Measurements from ENCODE around the gene DAO. TPM values are rescaled to one million over a fixed set of nuclear protein-coding genes. Genes with fewer than 3 reads are reported as not detected.

The DAO gene
- total RNA-seq, 4 donors from 2014 or later, result not detected

DNA sequence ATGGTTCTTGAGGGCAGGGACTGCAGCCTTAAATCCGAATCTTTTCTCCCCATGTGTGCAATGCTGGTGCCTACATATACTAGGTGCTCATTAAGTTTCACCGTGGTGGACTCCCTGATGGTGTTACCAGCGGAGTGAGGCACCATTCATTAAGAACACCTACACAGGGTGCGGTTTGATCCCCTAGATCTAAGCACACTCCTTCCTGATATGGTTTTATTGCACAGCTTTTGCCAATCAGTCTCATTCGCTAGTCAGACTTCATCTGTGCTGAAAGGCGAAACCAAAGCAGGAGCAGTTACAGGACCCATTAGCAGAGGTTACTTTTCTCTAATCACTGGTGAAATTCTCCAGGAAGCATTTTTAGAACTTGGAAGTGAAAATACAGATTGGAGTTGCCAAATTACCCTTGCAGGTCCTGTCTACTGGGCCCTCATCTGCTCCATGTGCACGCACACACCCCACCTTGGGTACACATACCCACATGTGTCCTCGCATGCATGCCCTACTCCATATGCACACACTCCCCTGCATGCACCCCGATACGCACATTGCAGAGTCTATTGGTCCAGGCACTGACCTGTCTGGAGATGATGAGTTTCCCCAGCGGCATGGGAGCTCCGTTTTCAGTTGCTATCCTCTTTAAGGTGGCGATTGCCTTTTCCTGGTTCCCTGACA lies 58.5 kb downstream of the DAO start:
- WGBS, 2 donors, result 70 to 77% methylated on average over 13 of the region's 13 CpGs

DNA sequence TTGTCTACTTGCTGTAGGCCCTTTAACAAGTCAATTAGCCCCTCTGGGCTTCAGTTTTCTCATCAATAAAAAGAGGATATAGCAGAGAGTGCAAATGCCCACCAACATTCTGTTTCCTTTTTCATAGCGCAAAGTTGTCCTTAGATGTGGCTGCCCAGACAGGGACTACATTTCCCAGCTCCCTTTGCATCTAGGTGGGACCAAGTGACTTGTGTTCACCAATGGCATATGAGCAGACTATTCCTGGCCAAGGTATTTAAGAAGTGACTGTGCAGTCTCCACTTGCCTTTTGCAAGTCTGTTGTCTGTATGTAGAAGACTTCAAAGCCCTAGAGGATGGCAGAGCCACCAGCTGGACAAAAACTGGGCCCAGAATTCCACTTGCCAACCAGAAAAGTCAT lies 59.7 kb downstream of the DAO start:
- Histone ChIP-seq H3K27me3 (no peaks in the 10 kb centered on the region), H3K27ac (no peak overlapping the region), H3K9me3 (no peaks in the 10 kb centered on the region), H3K36me3 (no peaks in the 10 kb centered on the region), H3K4me1 (no peaks in the 10 kb centered on the region), H3K4me3 (no peak overlapping the region)
- TF ChIP-seq, protein P1, sequence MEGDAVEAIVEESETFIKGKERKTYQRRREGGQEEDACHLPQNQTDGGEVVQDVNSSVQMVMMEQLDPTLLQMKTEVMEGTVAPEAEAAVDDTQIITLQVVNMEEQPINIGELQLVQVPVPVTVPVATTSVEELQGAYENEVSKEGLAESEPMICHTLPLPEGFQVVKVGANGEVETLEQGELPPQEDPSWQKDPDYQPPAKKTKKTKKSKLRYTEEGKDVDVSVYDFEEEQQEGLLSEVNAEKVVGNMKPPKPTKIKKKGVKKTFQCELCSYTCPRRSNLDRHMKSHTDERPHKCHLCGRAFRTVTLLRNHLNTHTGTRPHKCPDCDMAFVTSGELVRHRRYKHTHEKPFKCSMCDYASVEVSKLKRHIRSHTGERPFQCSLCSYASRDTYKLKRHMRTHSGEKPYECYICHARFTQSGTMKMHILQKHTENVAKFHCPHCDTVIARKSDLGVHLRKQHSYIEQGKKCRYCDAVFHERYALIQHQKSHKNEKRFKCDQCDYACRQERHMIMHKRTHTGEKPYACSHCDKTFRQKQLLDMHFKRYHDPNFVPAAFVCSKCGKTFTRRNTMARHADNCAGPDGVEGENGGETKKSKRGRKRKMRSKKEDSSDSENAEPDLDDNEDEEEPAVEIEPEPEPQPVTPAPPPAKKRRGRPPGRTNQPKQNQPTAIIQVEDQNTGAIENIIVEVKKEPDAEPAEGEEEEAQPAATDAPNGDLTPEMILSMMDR (IDR thresholded peaks at IDR 0.05), result no peak
- TF ChIP-seq POLR2A (IDR thresholded peaks at IDR 0.05), result no peak
- no peak for DNase-seq
- intact Hi-C loops (cut with DNase I), result no loop called here
- WGBS, 2 donors, result 59 to 63% methylated on average over 1 of the region's 1 CpG

More for the DNA sequence above, 58.5 kb downstream of the DAO start:
- H3K27ac ChIP-seq, result no peak overlapping the region
- no peak for TF ChIP-seq POLR2A (IDR thresholded peaks at IDR 0.05)
- TF ChIP-seq, protein P1 (IDR thresholded peaks at IDR 0.05), result no peak
- H3K36me3 ChIP-seq, result no peaks in the 10 kb centered on the region
- H3K4me3 ChIP-seq, result no peak overlapping the region
- H3K9me3 ChIP-seq, result no peaks in the 10 kb centered on the region
- intact Hi-C loops (cut with DNase I), result no loop called here
- H3K4me1 ChIP-seq, result no peaks in the 10 kb centered on the region
- DNase-seq, result no peak
- no peaks in the 10 kb centered on the region for H3K27me3 ChIP-seq

DNA sequence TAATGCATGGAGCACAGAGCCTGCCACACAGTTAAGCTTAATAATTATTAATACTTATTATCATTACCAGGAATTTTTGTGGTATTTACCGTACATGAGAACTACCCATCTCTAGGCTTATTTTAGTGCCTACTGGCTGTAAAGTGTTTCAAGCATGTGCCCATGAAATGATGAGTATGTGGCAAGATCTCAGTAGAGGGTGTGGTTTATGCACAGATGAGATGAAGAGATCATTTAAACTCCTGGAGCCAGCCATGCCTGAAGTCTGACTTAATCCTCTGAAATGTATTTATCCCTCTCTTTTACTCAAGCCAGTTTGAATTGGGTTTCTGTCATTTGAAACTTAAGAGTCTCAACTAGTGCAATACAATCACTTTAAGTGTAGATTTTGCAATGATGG lies 60.2 kb downstream of the DAO start:
- H3K9me3 ChIP-seq, result no peaks in the 10 kb centered on the region
- no peaks in the 10 kb centered on the region for H3K36me3 ChIP-seq
- intact Hi-C loops (cut with DNase I), result no loop called here
- no peak for DNase-seq
- no peak for TF ChIP-seq POLR2A (IDR thresholded peaks at IDR 0.05)
- TF ChIP-seq, protein P1 (IDR thresholded peaks at IDR 0.05), result no peak
- no peak overlapping the region for H3K4me3 ChIP-seq
- no peak overlapping the region for H3K27ac ChIP-seq
- 24 to 100% methylated on average over 1 of the region's 1 CpG for WGBS, 2 donors
- no peaks in the 10 kb centered on the region for H3K27me3 ChIP-seq
- no peaks in the 10 kb centered on the region for H3K4me1 ChIP-seq

DNA sequence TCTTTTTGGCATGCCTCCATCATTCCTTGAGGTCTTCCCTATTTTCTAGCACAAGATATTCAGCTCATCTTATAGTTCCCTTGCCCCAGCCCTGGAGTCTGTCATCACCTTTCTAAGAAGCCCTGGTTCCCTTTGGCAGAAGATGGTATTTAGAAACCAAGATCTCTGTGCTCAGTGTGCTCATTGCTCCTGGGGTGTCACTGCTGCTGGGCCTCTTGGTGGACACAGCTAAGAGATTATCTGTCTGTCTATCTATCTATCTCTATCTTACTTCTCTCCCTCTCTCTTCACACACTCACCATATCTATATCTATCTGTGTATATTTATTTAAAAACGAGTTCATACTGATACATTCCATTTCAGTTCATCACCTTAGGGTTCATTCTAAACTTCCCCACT lies 67.2 kb downstream of the DAO start:
- Histone ChIP-seq H3K36me3 (no peaks in the 10 kb centered on the region), H3K4me1 (peaks cover 0 to 22% (median 6%) of the 10 kb centered on the region in 3 donors), H3K27ac (no peak overlapping the region), H3K27me3 (no peaks in the 10 kb centered on the region), H3K4me3 (no peak overlapping the region), H3K9me3 (peaks cover 0 to 14% (median 0%) of the 10 kb centered on the region in 3 donors)
- intact Hi-C loops (cut with DNase I), result no loop called here
- no peak for DNase-seq
- 39 to 57% methylated on average over 1 of the region's 1 CpG for WGBS, 2 donors
- TF ChIP-seq, protein P1 (IDR thresholded peaks at IDR 0.05), result no peak
- TF ChIP-seq POLR2A (IDR thresholded peaks at IDR 0.05), result no peak

DNA sequence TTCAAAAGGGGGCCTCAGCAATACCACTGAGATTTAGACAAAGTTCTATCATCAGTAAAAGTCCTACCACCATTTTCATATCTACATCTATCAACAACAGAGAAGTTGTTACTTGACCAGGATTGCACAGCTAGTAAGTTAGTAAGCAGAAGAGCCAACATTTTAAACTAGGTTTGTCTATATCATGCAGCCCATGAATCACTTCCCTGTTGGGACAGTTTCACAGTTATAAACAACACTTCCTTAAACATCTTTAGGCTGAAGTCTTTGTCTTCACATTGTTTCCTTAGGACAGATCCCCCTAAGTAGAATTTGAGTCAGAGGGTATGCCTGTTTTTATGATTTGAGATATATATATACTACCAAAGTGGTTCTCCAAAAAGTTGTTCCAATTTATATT lies 68.5 kb downstream of the DAO start:
- Histone ChIP-seq H3K27me3 (no peaks in the 10 kb centered on the region), H3K4me1 (peaks cover 0 to 22% (median 6%) of the 10 kb centered on the region in 3 donors), H3K27ac (no peak overlapping the region), H3K36me3 (no peaks in the 10 kb centered on the region), H3K4me3 (no peak overlapping the region), H3K9me3 (peaks cover 0 to 14% (median 0%) of the 10 kb centered on the region in 3 donors)
- TF ChIP-seq POLR2A (IDR thresholded peaks at IDR 0.05), result no peak
- TF ChIP-seq, protein P1 (IDR thresholded peaks at IDR 0.05), result no peak
- DNase-seq, result no peak
- intact Hi-C loops (cut with DNase I), result no loop called here
